DOHH2 (cell line): ENCODE data around the gene ABCA9.
"Not testable (repeated sequence)": the region's sequence is repeated elsewhere in the genome, so short reads cannot be mapped to it uniquely, and the experiment has no call there.

ENCODE experiments used
- H3F3A ChIP-seq: fragments of 200-600 bp; sonication (generic), shearing (Covaris generic); 2 replicates; pipeline ENCODE4 v1.6.0; 2016; ENCODE audit warnings: antibody characterized with exemption, mild to moderate bottlenecking; ENCODE audit not compliant: control insufficient read depth, insufficient read depth
- H3K27ac ChIP-seq: fragments of 200-600 bp; sonication (generic); 2 replicates; pipeline ENCODE4 v1.5.1; 2014; ENCODE audit warnings: low read depth, mild to moderate bottlenecking, low read length, moderate library complexity
- H3K27me3 ChIP-seq: fragments of 200-600 bp; sonication (generic); 2 replicates; pipeline ENCODE4 v1.6.1; 2014; ENCODE audit warnings: mild to moderate bottlenecking, low read length, mixed read lengths; ENCODE audit not compliant: control insufficient read depth
- H3K36me3 ChIP-seq: fragments of 200-600 bp; sonication (generic); 2 replicates; pipeline ENCODE4 v1.6.1; 2014; ENCODE audit warnings: mild to moderate bottlenecking, low read length, moderate library complexity, mixed read lengths; ENCODE audit not compliant: control insufficient read depth
- H3K4me1 ChIP-seq: fragments of 200-600 bp; sonication (generic); 2 replicates; pipeline ENCODE4 v1.6.1; 2014; ENCODE audit warnings: mild to moderate bottlenecking, low read length, mixed read lengths; ENCODE audit not compliant: control insufficient read depth
- H3K4me2 ChIP-seq: fragments of 200-600 bp; sonication (generic); 2 replicates; pipeline ENCODE4 v1.6.0; 2014; ENCODE audit warnings: mild to moderate bottlenecking, low read length, moderate library complexity
- H3K4me3 ChIP-seq: fragments of 200-600 bp; sonication (generic); 2 replicates; pipeline ENCODE4 v1.5.1; 2014; ENCODE audit warnings: mild to moderate bottlenecking, low read length, mixed read lengths
- H3K79me2 ChIP-seq: fragments of 200-600 bp; sonication (generic); 2 replicates; pipeline ENCODE4 v1.6.1; 2014; ENCODE audit warnings: mild to moderate bottlenecking, low read length, mixed read lengths; ENCODE audit not compliant: control insufficient read depth
- H3K9me2 ChIP-seq: fragments of 200-600 bp; sonication (generic); replicated peaks from 2 replicates; pipeline ENCODE4 v1.6.1; 2014; ENCODE audit warnings: mild to moderate bottlenecking, low read length, mixed read lengths; ENCODE audit not compliant: control insufficient read depth
- H3K9me3 ChIP-seq: fragments of 200-600 bp; sonication (generic); 2 replicates; pipeline ENCODE4 v1.6.1; 2014; ENCODE audit warnings: antibody characterized with exemption, low read length, mixed read lengths; ENCODE audit not compliant: control insufficient read depth, insufficient read depth
- H4K20me1 ChIP-seq: fragments of 200-600 bp; sonication (generic); 2 replicates; pipeline ENCODE4 v1.6.0; 2014; ENCODE audit warnings: low read depth, mild to moderate bottlenecking, antibody characterized with exemption, low read length, moderate library complexity; ENCODE audit not compliant: control insufficient read depth, insufficient read depth
- CTCF ChIP-seq: fragments of 200-600 bp; sonication (generic); IDR thresholded peaks from one replicate; pipeline ENCODE4 v1.5.1; 2014; ENCODE audit warnings: antibody characterized with exemption, mild to moderate bottlenecking, low read depth, low read length; ENCODE audit not compliant: poor library complexity, severe bottlenecking
- EZH2phosphoT487 ChIP-seq: fragments of 200-600 bp; sonication (generic); IDR thresholded peaks from 2 replicates; pipeline ENCODE4 v1.6.1; 2017; ENCODE audit warnings: borderline replicate concordance, mild to moderate bottlenecking, antibody characterized with exemption, low read length, moderate library complexity, mixed read lengths

ABCA9 gene

GRCh38 chr17:68963958-68964357 is 96.8 kb downstream of the ABCA9 start:
- Histone ChIP-seq H3K4me3 (no peak overlapping the region), H3K4me1 (no peaks in the 10 kb centered on the region), H3K4me2 (no peak overlapping the region), H3K79me2 (no peaks in the 10 kb centered on the region), H3K27ac (no peak overlapping the region), H3F3A (no peaks in the 10 kb centered on the region), H3K27me3 (no peaks in the 10 kb centered on the region), H3K9me3 (no peaks in the 10 kb centered on the region), H3K36me3 (no peaks in the 10 kb centered on the region), H3K9me2 (no peaks in the 10 kb centered on the region), H4K20me1 (no peaks in the 10 kb centered on the region)
- TF ChIP-seq EZH2phosphoT487 (no peak), CTCF (no peak)

GRCh38 chr17:68961214-68961882 is 99.4 kb downstream of the ABCA9 start:
- H3K9me2 ChIP-seq = no peaks in the 10 kb centered on the region
- no peaks in the 10 kb centered on the region for H3F3A ChIP-seq
- H4K20me1 ChIP-seq = no peaks in the 10 kb centered on the region
- no peaks in the 10 kb centered on the region for H3K9me3 ChIP-seq
- no peaks in the 10 kb centered on the region for H3K27me3 ChIP-seq
- TF ChIP-seq CTCF = no peak
- no peak for TF ChIP-seq EZH2phosphoT487
- no peaks in the 10 kb centered on the region for H3K4me1 ChIP-seq
- H3K27ac ChIP-seq = no peak overlapping the region
- H3K4me2 ChIP-seq = no peak overlapping the region
- H3K36me3 ChIP-seq = no peaks in the 10 kb centered on the region
- H3K79me2 ChIP-seq = no peaks in the 10 kb centered on the region
- no peak overlapping the region for H3K4me3 ChIP-seq

GRCh38 chr17:68959117-68959516 is 101.6 kb downstream of the ABCA9 start:
- H3K4me2 ChIP-seq, H3K9me3 ChIP-seq, H3K27me3 ChIP-seq, H3K36me3 ChIP-seq, H3K4me1 ChIP-seq, H4K20me1 ChIP-seq, H3K27ac ChIP-seq, H3K79me2 ChIP-seq, H3F3A ChIP-seq, H3K9me2 ChIP-seq, H3K4me3 ChIP-seq: not testable (repeated sequence)

GRCh38 chr17:68957944-68958343 is 102.8 kb downstream of the ABCA9 start:
- Histone ChIP-seq H3K4me1 (no peaks in the 10 kb centered on the region), H3K27me3 (no peaks in the 10 kb centered on the region), H3K9me3 (no peaks in the 10 kb centered on the region), H3K36me3 (no peaks in the 10 kb centered on the region), H3K9me2 (no peaks in the 10 kb centered on the region), H4K20me1 (no peaks in the 10 kb centered on the region), H3K4me2 (no peak overlapping the region), H3K79me2 (no peaks in the 10 kb centered on the region), H3K4me3 (no peak overlapping the region), H3K27ac (no peak overlapping the region), H3F3A (no peaks in the 10 kb centered on the region)
- TF ChIP-seq EZH2phosphoT487 (no peak), CTCF (no peak)
